HEK293 (cell line): ENCODE data around the gene GRIN3A.

Source experiments
- CTCF ChIA-PET: fragments of 350-600 bp; formaldehyde crosslinking; extraction: SDS; loops from one replicate; lab custom pipeline; 2021; ENCODE audit warnings: antibody characterized with exemption; lab: Yijun Ruan, JAX
- POLR2A ChIA-PET: fragments of 300-600 bp; formaldehyde crosslinking; extraction: SDS; loops from one replicate; lab custom pipeline; 2020; ENCODE audit warnings: antibody characterized with exemption, inconsistent platforms; lab: Yijun Ruan, JAX
- H3K27ac ChIP-seq: fragments of 200-500 bp; sonication (Bioruptor generic); 2 replicates; pipeline ENCODE4 v1.5.1; 2014; ENCODE audit warnings: low read depth, low read length, control low read depth, inconsistent platforms; ENCODE audit errors: extremely low read depth
- H3K36me3 ChIP-seq, 2 experiments: fragments of 200-500 bp in 1 of 2; sonication (Bioruptor generic) in 1 of 2; 1 replicate in 1 of 2; 2 replicates in 1 of 2; pipeline ENCODE4 v1.5.1; 2014 to 2017; ENCODE audit warnings: inconsistent platforms in 2 of 2, low read length in 2 of 2; ENCODE audit not compliant: control insufficient read depth in 2 of 2, insufficient read depth in 1 of 2
- H3K4me1 ChIP-seq: fragments of 200-500 bp; sonication (Bioruptor generic); 2 replicates; pipeline ENCODE4 v1.5.1; 2014; ENCODE audit warnings: mild to moderate bottlenecking, low read length, inconsistent platforms; ENCODE audit not compliant: control insufficient read depth, insufficient read depth
- H3K4me3 ChIP-seq: 2 replicates; pipeline ENCODE4 v1.5.1; 2011; ENCODE audit warnings: low read depth, mild to moderate bottlenecking, control low read depth, low read length, moderate library complexity
- H3K9me3 ChIP-seq: fragments of 200-500 bp; sonication (Bioruptor generic); 2 replicates; pipeline ENCODE4 v1.5.1; 2014; ENCODE audit warnings: low read depth, low read length, inconsistent platforms; ENCODE audit not compliant: control insufficient read depth, insufficient read depth
- FEZF1 ChIP-seq: fragments of 450-650 bp; formaldehyde crosslinking; IDR thresholded peaks from 2 replicates; pipeline ENCODE4 v1.5.1; 2016; ENCODE audit warnings: missing biosample characterization, missing genetic modification characterization
- HOXD13 ChIP-seq: sonication (generic); formaldehyde crosslinking; IDR thresholded peaks from 2 replicates; pipeline ENCODE4 v1.8.0; 2022; ENCODE audit warnings: missing genetic modification reagents, borderline replicate concordance
- KLF16 ChIP-seq: fragments of 450-650 bp; formaldehyde crosslinking; IDR thresholded peaks from 2 replicates; pipeline ENCODE4 v1.5.1; 2017; ENCODE audit warnings: missing biosample characterization, missing genetic modification characterization
- MYNN ChIP-seq: fragments of 450-650 bp; formaldehyde crosslinking; IDR thresholded peaks from 2 replicates; pipeline ENCODE4 v1.5.1; 2016; ENCODE audit warnings: missing biosample characterization, missing genetic modification characterization, borderline replicate concordance
- SP2 ChIP-seq: fragments of 450-650 bp; formaldehyde crosslinking; IDR thresholded peaks from 2 replicates; pipeline ENCODE4 v1.5.1; 2016; ENCODE audit warnings: missing biosample characterization, missing genetic modification characterization
- ZBTB11 ChIP-seq: fragments of 450-650 bp; formaldehyde crosslinking; conservative IDR thresholded peaks from 2 replicates; pipeline ENCODE4 v1.5.1; 2016; ENCODE audit warnings: low read depth, missing biosample characterization, missing genetic modification characterization
- ZBTB7A ChIP-seq: fragments of 450-650 bp; formaldehyde crosslinking; IDR thresholded peaks from 2 replicates; pipeline ENCODE4 v1.5.1; 2016; ENCODE audit warnings: low read depth, missing biosample characterization, missing genetic modification characterization
- ZBTB8A ChIP-seq: fragments of 450-650 bp; formaldehyde crosslinking; IDR thresholded peaks from 2 replicates; pipeline ENCODE4 v1.5.1; 2016; ENCODE audit warnings: missing biosample characterization, missing genetic modification characterization
- ZNF18 ChIP-seq: fragments of 450-650 bp; formaldehyde crosslinking; IDR thresholded peaks from 2 replicates; pipeline ENCODE4 v1.5.1; 2016; ENCODE audit warnings: missing biosample characterization, missing genetic modification characterization
- ZNF19 ChIP-seq: fragments of 450-650 bp; formaldehyde crosslinking; IDR thresholded peaks from 2 replicates; pipeline ENCODE4; 2016; ENCODE audit warnings: missing biosample characterization, missing genetic modification characterization, low read depth
- ZNF239 ChIP-seq: fragments of 450-650 bp; formaldehyde crosslinking; IDR thresholded peaks from 2 replicates; pipeline ENCODE4 v1.5.1; 2016; ENCODE audit warnings: missing biosample characterization, missing genetic modification characterization
- ZNF248 ChIP-seq: fragments of 450-650 bp; formaldehyde crosslinking; IDR thresholded peaks from 2 replicates; pipeline ENCODE4 v1.5.1; 2017; ENCODE audit warnings: missing biosample characterization, missing genetic modification characterization
- ZNF302 ChIP-seq: fragments of 450-650 bp; formaldehyde crosslinking; IDR thresholded peaks from 2 replicates; pipeline ENCODE4 v1.5.1; 2016; ENCODE audit warnings: missing biosample characterization, missing genetic modification characterization, low read depth
- ZNF362 ChIP-seq: fragments of 450-650 bp; formaldehyde crosslinking; IDR thresholded peaks from 2 replicates; pipeline ENCODE4 v1.5.1; 2016; ENCODE audit warnings: missing biosample characterization, missing genetic modification characterization
- ZNF37A ChIP-seq: fragments of 450-650 bp; IDR thresholded peaks from 2 replicates; pipeline ENCODE4 v1.5.1; 2018; ENCODE audit warnings: missing biosample characterization, missing genetic modification characterization
- ZNF423 ChIP-seq: fragments of 450-650 bp; formaldehyde crosslinking; IDR thresholded peaks from 2 replicates; pipeline ENCODE4 v1.5.1; 2016; ENCODE audit warnings: missing biosample characterization, missing genetic modification characterization
- ZNF660 ChIP-seq: fragments of 450-650 bp; IDR thresholded peaks from 2 replicates; pipeline ENCODE4 v1.5.1; 2018; ENCODE audit warnings: missing biosample characterization, mild to moderate bottlenecking, missing genetic modification characterization
- ZNF692 ChIP-seq: fragments of 450-650 bp; formaldehyde crosslinking; IDR thresholded peaks from 2 replicates; pipeline ENCODE4 v1.5.1; 2016; ENCODE audit warnings: missing biosample characterization, missing genetic modification characterization
- ZNF76 ChIP-seq: fragments of 450-650 bp; formaldehyde crosslinking; IDR thresholded peaks from 2 replicates; pipeline ENCODE4; 2016; ENCODE audit warnings: low read depth, missing biosample characterization, missing genetic modification characterization, borderline replicate concordance

Gene GRIN3A

GRCh38 chr9:101689039-101689438 is 49.4 kb downstream of the GRIN3A start (continued):
- TF ChIP-seq ZNF362 (tag by site-specific recombination) = no peak

- Histone ChIP-seq H3K4me1 (no peaks in the 10 kb centered on the region), H3K36me3 (no peaks in the 10 kb centered on the region), H3K9me3 (no peaks in the 10 kb centered on the region), H3K4me3 (no peak overlapping the region), H3K27ac (no peak overlapping the region)
- CTCF ChIA-PET = no interaction called here
- POLR2A ChIA-PET = no interaction called here
- TF ChIP-seq ZNF18 (no peak), FEZF1 (tag by site-specific recombination) (no peak), ZNF660 (tag by site-specific recombination) (no peak), ZNF76 (no peak)
Observed at GRCh38 chr9:101684665-101685064, 53.8 kb downstream of the GRIN3A start.

GRCh38 chr9:101683236-101683635 is 55.2 kb downstream of the GRIN3A start:
- no peak overlapping the region for H3K4me3 ChIP-seq
- TF ChIP-seq ZNF692 (no peak), ZNF302 (tag by site-specific recombination) (no peak), ZNF239 (tag by site-specific recombination) (no peak), ZNF76 (no peak), ZNF248 (tag by site-specific recombination) (no peak), ZNF19 (no peak), ZNF423 (tag by site-specific recombination) (no peak), KLF16 (no peak), ZBTB7A (no peak), ZBTB11 (tag by site-specific recombination) (no peak), ZBTB8A (tag by site-specific recombination) (no peak), HOXD13 (CRISPR knock-in tag) (no peak), MYNN (tag by site-specific recombination) (no peak), ZNF37A (tag by site-specific recombination) (no peak), SP2 (tag by site-specific recombination) (no peak)
- TF ChIP-seq, all 188 proteins: peak for 0
- H3K27ac ChIP-seq = no peak overlapping the region
- CTCF ChIA-PET = interaction anchor here (0.6 to 0.7 kb wide), 2 partner anchors 15 to 1963 kb away, joined by 3 read pairs; no protein-coding TSS in a partner anchor
- H3K4me1 ChIP-seq = no peaks in the 10 kb centered on the region
- H3K9me3 ChIP-seq = no peaks in the 10 kb centered on the region
- POLR2A ChIA-PET = no interaction called here
- no peaks in the 10 kb centered on the region for H3K36me3 ChIP-seq
